Kasumi-1 (cell line): ENCODE results near the gene BRINP1.

Source experiments
- DNase-seq, 2 experiments: peaks; one replicate each; lab custom pipeline; 2025; lab: John Stamatoyannopoulos, UW

The BRINP1 gene

DNA sequence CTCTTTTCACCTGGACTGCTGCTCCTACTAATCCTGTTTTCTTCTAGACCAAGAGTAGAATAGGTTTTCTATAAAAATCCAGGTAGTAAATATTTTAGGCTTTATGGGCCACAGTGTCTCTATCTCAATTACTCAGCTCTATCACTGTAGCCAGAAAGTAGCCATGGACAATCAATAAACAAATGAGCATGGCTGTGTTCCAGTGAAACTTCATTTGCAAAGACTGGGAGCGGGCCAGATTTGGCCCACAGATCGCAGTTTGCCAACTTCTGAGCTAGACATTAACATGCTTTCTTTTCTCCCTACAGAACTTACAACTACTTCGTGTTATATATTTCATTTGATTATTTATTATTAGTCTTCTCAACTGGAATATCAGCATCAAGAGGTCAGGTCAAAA lies 30.2 kb downstream of the BRINP1 start:
- no peak for DNase-seq

DNA sequence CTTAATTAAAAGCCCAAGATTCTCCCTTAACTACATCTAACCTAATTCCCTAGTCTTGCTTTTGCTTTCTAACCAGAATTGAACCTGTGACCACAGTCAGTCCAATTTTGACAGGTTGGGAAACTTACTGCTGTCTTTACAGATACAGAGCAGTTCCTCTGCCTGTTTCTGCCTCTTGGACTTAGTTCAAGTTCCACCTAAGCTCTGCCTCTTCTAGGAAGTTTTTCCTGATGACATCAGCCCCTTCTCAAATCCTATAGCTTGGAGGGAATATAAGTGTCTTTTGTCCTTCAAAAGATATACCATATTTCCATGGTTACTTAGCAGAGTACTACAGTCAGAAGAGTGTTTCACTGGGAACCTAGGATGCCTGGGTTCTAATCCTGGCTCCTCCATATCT lies 31.7 kb downstream of the BRINP1 start:
- DNase-seq, result no peak

DNA sequence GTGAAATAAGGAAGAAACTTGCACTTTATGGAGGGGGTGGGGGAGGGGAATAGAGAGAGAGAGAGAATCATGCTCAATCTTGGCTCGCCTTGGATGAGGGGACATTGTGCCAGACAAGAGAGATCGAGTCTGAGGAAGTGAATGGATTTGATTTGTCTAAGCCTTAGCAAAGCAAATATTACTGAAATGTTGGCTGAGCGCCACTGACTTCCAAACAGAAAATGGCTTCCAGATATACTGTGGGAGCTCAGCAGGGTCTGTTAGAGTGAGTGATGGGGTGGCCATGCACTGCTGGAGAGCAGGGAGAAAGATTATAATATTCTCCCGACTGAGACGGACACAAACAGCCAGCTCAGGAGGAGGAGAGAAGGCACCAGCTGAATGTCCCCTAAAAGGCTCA lies 34.5 kb downstream of the BRINP1 start:
- DNase-seq, result no peak

DNA sequence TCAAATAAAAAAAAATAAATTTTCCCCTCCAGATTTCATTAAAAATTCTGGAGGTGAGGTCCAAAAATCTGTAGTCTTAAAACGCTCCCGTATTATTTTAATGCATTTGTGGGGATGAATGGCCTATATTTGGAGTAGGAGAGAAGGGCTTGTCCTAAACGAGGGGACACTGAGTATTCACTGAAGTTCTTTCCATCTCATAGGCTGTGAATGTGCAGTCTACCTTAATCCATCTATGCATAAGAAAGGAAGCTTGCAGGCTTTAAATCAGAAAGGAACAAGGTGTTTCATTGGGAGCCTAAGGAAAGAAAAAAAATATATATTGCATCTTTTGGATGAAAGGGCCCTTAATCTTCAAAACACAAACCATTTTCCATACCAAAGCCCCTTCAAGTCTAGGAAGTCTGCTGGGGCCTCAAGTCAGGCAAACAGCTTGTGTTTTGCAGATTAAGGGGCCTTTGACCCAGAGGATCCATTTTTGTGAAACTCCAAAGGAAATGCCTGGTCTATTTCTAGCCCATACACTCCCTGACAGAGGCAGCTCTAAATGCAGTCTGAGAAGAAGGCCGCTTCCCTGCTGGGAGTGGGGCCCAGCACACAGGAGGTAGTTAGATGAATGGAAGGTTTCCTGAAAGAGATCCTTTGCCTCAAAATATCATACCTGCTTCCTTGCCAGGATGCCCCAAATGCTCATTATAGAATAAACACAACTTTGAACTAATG lies 35.6 kb downstream of the BRINP1 start:
- DNase-seq, result no peak

DNA sequence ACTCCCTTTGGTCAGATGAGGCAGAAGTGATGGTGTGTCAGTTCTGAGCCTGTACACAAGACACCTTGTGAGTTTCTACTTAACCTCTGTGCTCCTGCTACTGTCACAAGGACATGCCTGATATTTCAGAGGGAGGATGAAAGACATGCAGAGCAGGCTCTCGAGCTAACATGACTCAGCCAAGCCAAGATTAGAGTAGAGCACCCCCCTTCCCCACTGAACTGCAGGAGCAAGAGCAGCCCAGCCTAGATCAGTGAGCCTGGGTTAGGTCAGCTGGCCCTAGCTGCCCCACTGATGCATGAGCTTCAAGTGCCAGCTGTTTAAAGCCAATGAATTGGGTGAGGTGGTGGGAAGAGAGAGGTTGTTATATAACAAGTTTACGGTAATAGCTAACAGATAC lies 36.7 kb downstream of the BRINP1 start:
- DNase-seq, result no peak

- DNase-seq, result no peak
Measured at GRCh38 chr9:119322184-119322583, 47.1 kb downstream of the BRINP1 start.

DNA sequence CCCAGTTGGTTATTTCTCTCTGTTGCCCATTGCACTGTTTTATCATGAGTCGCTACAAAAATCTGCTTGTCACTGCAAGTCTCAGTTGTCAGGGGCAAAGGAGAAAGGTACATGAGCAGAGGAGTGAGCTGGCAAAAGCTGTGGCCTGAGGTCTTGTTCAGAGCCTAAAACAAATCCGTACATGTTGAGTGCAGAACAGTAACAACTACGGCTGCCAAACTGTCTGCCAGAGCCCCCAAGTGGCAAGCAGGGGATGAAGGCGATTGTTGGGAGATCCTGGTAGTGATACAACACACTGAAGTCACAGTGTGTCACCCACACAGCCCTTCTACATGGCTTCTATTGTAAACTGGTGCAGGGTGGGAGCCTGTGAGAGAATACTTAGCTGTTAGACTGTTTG lies 50.9 kb downstream of the BRINP1 start:
- no peak for DNase-seq

DNA sequence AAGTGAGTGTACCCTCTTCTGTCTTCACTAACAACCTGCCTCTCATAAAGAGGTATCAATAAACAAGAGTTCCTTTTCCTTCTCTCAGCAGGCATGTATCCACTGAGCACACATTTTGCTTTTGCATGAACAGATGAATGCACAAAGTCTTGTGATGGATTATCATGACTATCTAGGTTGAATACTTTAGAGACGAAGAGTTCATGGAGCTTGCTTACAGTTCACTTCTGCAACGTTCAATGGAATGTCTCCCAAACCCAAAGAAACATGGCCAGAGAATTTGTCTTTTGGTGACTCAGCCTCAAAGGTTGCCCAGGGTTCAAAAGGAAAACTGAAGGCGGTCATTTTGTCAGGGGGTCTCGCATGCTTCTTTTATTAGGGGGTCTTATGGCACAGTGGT lies 55.4 kb downstream of the BRINP1 start:
- DNase-seq, result no peak

- DNase-seq, result no peak
Measured at GRCh38 chr9:119310741-119311140, 58.5 kb downstream of the BRINP1 start.

DNA sequence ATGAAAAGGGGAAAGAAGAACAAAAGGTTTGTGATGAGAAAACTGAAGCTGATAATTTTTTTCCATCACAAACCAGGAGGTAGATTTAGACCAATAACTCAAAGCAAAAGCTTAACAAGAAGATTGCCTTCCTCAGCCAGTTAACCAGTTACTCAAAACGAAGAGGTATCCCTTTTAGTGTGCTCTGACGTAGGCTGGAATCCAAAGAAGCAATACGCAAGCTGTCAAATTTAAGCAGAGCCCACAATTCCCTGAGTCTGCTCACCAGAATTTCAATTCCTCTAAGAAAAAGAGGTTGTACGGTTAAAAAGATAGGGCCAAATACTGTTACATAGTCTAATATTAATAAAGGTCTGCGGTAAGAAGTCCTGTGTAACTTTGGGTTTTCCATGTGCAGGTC lies 61.8 kb downstream of the BRINP1 start:
- no peak for DNase-seq

- DNase-seq, result no peak
Measured at GRCh38 chr9:119304555-119304954, 64.7 kb downstream of the BRINP1 start.

DNA sequence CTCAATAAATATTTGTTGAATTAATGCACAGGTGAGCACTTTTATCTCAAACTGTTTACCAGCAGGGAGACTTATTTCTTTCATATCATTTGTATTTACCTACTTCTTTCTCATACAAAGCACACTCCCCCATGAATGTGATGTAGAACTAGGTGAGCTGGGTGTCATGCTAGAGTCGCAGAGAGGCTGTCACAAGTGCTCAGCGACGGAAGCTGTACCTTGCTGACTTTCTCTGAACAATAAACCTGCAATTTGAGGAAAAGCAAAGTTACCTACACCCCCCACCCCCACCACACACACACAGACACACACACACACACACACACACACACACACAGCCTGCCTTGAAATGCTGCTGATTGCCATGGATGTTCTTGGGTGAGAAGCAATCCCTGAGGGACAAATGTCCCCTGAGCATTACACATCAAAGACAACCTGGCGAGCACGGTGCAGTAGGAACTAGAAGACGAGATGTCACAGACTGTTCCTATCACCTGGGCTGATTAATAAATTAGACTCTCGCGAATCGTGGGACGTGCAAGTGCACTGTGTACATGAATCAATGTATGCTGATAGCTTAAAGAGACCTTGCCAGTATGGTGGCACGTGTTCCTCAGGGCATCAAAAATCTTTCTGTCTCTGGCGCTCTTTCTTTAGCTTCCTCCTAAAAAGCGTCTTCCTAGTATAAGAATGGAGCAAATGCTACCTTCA lies 66.1 kb downstream of the BRINP1 start:
- no peak for DNase-seq

GRCh38 chr9:119298076-119298853 lies 71.0 kb downstream of the BRINP1 start:
- DNase-seq, result no peak

DNA sequence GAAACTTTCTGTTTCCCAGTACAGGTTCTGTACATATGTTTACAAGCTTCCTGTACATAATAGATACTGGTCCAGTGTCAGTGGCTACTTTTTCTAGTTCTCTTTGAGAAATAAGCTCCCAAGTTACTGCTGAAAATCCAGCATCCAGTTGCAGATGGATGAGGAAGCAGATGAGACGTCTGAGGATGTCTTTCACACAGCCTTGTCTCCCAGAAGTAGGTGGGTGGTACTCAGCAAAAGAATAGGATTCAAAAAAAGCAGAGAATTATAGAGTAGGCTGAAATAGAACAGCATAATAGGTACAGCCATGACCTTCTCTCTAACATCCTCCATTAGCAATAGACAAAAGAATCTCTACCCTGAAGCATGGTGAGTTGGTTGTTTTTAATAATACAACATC lies 77.7 kb downstream of the BRINP1 start:
- DNase-seq, result no peak

- DNase-seq, result peak; percentile 2 to 4
Measured at GRCh38 chr9:119289740-119290433, 79.3 kb downstream of the BRINP1 start.

- no peak for DNase-seq
Measured at GRCh38 chr9:119284587-119285337, 84.5 kb downstream of the BRINP1 start.

DNA sequence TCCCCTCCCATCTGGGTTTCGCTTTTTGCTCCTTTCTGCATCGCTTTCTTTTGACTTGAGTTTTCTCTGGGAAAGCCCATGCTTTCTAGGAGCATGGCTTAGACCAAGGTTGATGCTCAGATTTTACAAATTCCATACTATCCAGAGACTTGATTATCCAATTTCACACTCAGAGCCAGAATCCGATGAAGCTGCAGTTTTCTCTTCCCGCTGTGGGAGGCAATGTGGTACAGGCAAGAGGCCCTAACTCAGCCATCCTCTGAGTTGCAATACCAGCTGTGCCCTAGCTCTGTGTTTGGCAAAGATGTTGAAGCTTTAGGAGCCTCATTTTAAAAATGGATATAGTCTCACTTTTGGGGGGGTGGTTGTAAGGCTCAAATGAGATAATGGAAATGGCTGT lies 85.1 kb downstream of the BRINP1 start:
- DNase-seq, result no peak

DNA sequence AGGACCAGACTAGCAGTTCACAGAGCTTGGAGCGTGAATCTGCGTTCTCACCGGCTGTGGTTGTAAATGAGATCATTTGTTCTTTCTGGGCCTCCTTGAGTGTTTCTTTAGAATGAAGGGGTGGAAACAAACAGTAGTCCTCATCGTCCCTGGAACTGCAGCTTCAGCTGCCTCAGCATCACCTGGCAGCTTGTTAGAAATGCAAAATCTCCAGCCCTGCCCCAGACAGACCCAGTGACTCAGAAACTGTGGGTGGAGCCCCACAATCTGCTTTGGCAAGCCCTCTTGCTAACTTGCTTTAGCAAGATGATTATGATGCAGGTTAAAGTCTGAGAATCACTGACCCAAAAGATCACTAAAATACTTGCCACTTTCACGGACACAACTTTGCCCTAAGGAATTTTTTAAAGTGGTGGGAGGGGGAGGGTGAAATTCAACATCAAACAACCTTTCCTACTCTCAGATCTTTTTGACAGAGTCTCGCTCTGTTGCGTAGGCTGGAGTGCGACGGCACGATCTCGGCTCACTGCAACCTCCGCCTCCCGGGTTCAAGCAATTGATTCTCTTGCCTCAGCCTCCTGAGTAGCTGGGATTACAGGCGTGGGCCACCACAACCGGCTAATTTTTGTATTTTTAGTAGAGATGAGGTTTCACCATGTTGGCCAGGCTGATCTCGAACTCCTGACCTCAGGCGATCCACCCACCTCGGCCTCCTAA lies 86.0 kb downstream of the BRINP1 start:
- no peak for DNase-seq

- no peak for DNase-seq
Measured at GRCh38 chr9:119282476-119283077, 86.7 kb downstream of the BRINP1 start.

GRCh38 chr9:119280740-119281485 lies 88.3 kb downstream of the BRINP1 start:
- no peak for DNase-seq
